IPS-20b (cell line): ENCODE results near the gene GPR158.
A peak's percentile ranks its signal among the peaks of the same experiment; 100 is the strongest.

Experiments
- H3K27ac ChIP-seq: one replicate; pipeline ENCODE4 v1.5.1; 2013; ENCODE audit warnings: low read length
- H3K27me3 ChIP-seq: 2 replicates; pipeline ENCODE4 v1.6.1; 2013; ENCODE audit warnings: mild to moderate bottlenecking, low read length, inconsistent platforms; ENCODE audit not compliant: insufficient read depth
- H3K36me3 ChIP-seq: 2 replicates; pipeline ENCODE4 v1.6.1; 2013; ENCODE audit warnings: low read depth, mild to moderate bottlenecking, inconsistent platforms, low read length, moderate library complexity; ENCODE audit not compliant: insufficient read depth
- H3K4me1 ChIP-seq: 2 replicates; pipeline ENCODE4 v1.6.1; 2013; ENCODE audit warnings: mild to moderate bottlenecking, control low read depth, inconsistent platforms, low read length, moderate library complexity; ENCODE audit not compliant: insufficient read depth
- H3K4me3 ChIP-seq: 2 replicates; pipeline ENCODE4 v1.5.1; 2013; ENCODE audit warnings: mild to moderate bottlenecking, low read length, inconsistent platforms
- H3K9ac ChIP-seq: 2 replicates; pipeline ENCODE4 v1.6.1; 2013; ENCODE audit warnings: low read depth, mild to moderate bottlenecking, inconsistent platforms, low read length, moderate library complexity
- H3K9me3 ChIP-seq: 2 replicates; pipeline ENCODE4 v1.6.1; 2013; ENCODE audit warnings: mild to moderate bottlenecking, low read depth, low read length, inconsistent platforms; ENCODE audit not compliant: insufficient read depth

GPR158 gene

GRCh38 chr10:25492680-25493079 is 317.9 kb downstream of the GPR158 start:
- Histone ChIP-seq H3K36me3 (no peaks in the 10 kb centered on the region), H3K9me3 (no peaks in the 10 kb centered on the region), H3K27ac (peak overlapping the region; percentile 88), H3K4me1 (peaks cover 48% of the 10 kb centered on the region), H3K9ac (peak overlapping the region; percentile 72; the same call in 1 of the 2 replicates), H3K4me3 (peak overlapping the region; percentile 17; the same call in 1 of the 2 replicates), H3K27me3 (no peaks in the 10 kb centered on the region)

- Histone ChIP-seq H3K9ac (peak overlapping the region; percentile 64), H3K27ac (peak overlapping the region; percentile 70), H3K36me3 (no peaks in the 10 kb centered on the region)
These were observed 318.5 kb downstream of the GPR158 start for GRCh38 chr10:25493122-25493893.

GRCh38 chr10:25497246-25497645 is 322.4 kb downstream of the GPR158 start:
- H3K27ac ChIP-seq: no peak overlapping the region
- H3K4me1 ChIP-seq: peaks cover 55% of the 10 kb centered on the region
- no peak overlapping the region for H3K4me3 ChIP-seq

More at GRCh38 chr10:25493122-25493893, 318.5 kb downstream of the GPR158 start:
- H3K27me3 ChIP-seq: no peaks in the 10 kb centered on the region
- peaks cover 44% of the 10 kb centered on the region for H3K4me1 ChIP-seq
- H3K9me3 ChIP-seq: no peaks in the 10 kb centered on the region
- peak overlapping the region; percentile 13; the same call in 1 of the 2 replicates for H3K4me3 ChIP-seq

GRCh38 chr10:25498645-25499044 is 323.8 kb downstream of the GPR158 start:
- H3K9ac ChIP-seq: no peak overlapping the region
- H3K27me3 ChIP-seq: no peaks in the 10 kb centered on the region
- no peaks in the 10 kb centered on the region for H3K9me3 ChIP-seq
- no peaks in the 10 kb centered on the region for H3K36me3 ChIP-seq
- no peak overlapping the region for H3K27ac ChIP-seq
- H3K4me1 ChIP-seq: peaks cover 52% of the 10 kb centered on the region
- H3K4me3 ChIP-seq: no peak overlapping the region

More at GRCh38 chr10:25497246-25497645, 322.4 kb downstream of the GPR158 start:
- H3K9ac ChIP-seq: no peak overlapping the region
- H3K9me3 ChIP-seq: no peaks in the 10 kb centered on the region
- H3K36me3 ChIP-seq: no peaks in the 10 kb centered on the region
- H3K27me3 ChIP-seq: no peaks in the 10 kb centered on the region

GRCh38 chr10:25501912-25502311 is 327.1 kb downstream of the GPR158 start:
- H3K9me3 ChIP-seq: no peaks in the 10 kb centered on the region
- H3K4me1 ChIP-seq: peaks cover 32% of the 10 kb centered on the region
- H3K4me3 ChIP-seq: no peak overlapping the region
- no peak overlapping the region for H3K27ac ChIP-seq
- no peak overlapping the region for H3K9ac ChIP-seq
- no peaks in the 10 kb centered on the region for H3K27me3 ChIP-seq
- no peaks in the 10 kb centered on the region for H3K36me3 ChIP-seq

- Histone ChIP-seq H3K4me3 (no peak overlapping the region), H3K9ac (peak overlapping the region; percentile 8; the same call in 1 of the 2 replicates), H3K4me1 (peaks cover 28% of the 10 kb centered on the region), H3K9me3 (no peaks in the 10 kb centered on the region), H3K27me3 (no peaks in the 10 kb centered on the region), H3K36me3 (no peaks in the 10 kb centered on the region), H3K27ac (no peak overlapping the region)
These were observed 327.7 kb downstream of the GPR158 start for GRCh38 chr10:25502453-25502852.

- Histone ChIP-seq H3K27ac (no peak overlapping the region), H3K36me3 (no peaks in the 10 kb centered on the region), H3K4me1 (peaks cover 30% of the 10 kb centered on the region; the same call in 1 of the 2 replicates), H3K9ac (no peak overlapping the region), H3K27me3 (no peaks in the 10 kb centered on the region), H3K9me3 (no peaks in the 10 kb centered on the region), H3K4me3 (no peak overlapping the region)
These were observed 329.5 kb downstream of the GPR158 start for GRCh38 chr10:25504306-25504705.

GRCh38 chr10:25504838-25505237 is 330.0 kb downstream of the GPR158 start:
- Histone ChIP-seq H3K4me3 (no peak overlapping the region), H3K27ac (no peak overlapping the region), H3K27me3 (no peaks in the 10 kb centered on the region), H3K4me1 (peaks cover 25% of the 10 kb centered on the region; the same call in 1 of the 2 replicates), H3K9me3 (no peaks in the 10 kb centered on the region), H3K36me3 (no peaks in the 10 kb centered on the region), H3K9ac (no peak overlapping the region)

GRCh38 chr10:25505466-25505865 is 330.7 kb downstream of the GPR158 start:
- H3K4me3 ChIP-seq: no peak overlapping the region

GRCh38 chr10:25506821-25507335 is 332.1 kb downstream of the GPR158 start:
- Histone ChIP-seq H3K9ac (no peak overlapping the region), H3K27me3 (no peaks in the 10 kb centered on the region), H3K36me3 (no peaks in the 10 kb centered on the region), H3K4me1 (peaks cover 17% of the 10 kb centered on the region; the same call in 1 of the 2 replicates), H3K9me3 (no peaks in the 10 kb centered on the region), H3K4me3 (no peak overlapping the region), H3K27ac (no peak overlapping the region)

More at GRCh38 chr10:25505466-25505865, 330.7 kb downstream of the GPR158 start:
- H3K4me1 ChIP-seq: peaks cover 19% of the 10 kb centered on the region; the same call in 1 of the 2 replicates
- no peaks in the 10 kb centered on the region for H3K9me3 ChIP-seq
- H3K36me3 ChIP-seq: no peaks in the 10 kb centered on the region
- no peaks in the 10 kb centered on the region for H3K27me3 ChIP-seq
- H3K9ac ChIP-seq: no peak overlapping the region
- H3K27ac ChIP-seq: no peak overlapping the region

GRCh38 chr10:25508112-25508815 is 333.5 kb downstream of the GPR158 start:
- Histone ChIP-seq H3K27ac (no peak overlapping the region), H3K27me3 (no peaks in the 10 kb centered on the region), H3K4me3 (no peak overlapping the region), H3K36me3 (no peaks in the 10 kb centered on the region), H3K4me1 (peaks cover 8% of the 10 kb centered on the region; the same call in 1 of the 2 replicates), H3K9me3 (no peaks in the 10 kb centered on the region), H3K9ac (no peak overlapping the region)
